ENCODE measurements around the gene GNL3L. TPM values are rescaled to one million over a fixed set of nuclear protein-coding genes. Genes with fewer than 3 reads are reported as not detected.
A peak's percentile ranks its signal among the peaks of the same experiment; 100 is the strongest.

The GNL3L gene
- total RNA-seq, 4 donors from 2014 or later: 23.8 to 41.2 (median 30.2) TPM

DNA sequence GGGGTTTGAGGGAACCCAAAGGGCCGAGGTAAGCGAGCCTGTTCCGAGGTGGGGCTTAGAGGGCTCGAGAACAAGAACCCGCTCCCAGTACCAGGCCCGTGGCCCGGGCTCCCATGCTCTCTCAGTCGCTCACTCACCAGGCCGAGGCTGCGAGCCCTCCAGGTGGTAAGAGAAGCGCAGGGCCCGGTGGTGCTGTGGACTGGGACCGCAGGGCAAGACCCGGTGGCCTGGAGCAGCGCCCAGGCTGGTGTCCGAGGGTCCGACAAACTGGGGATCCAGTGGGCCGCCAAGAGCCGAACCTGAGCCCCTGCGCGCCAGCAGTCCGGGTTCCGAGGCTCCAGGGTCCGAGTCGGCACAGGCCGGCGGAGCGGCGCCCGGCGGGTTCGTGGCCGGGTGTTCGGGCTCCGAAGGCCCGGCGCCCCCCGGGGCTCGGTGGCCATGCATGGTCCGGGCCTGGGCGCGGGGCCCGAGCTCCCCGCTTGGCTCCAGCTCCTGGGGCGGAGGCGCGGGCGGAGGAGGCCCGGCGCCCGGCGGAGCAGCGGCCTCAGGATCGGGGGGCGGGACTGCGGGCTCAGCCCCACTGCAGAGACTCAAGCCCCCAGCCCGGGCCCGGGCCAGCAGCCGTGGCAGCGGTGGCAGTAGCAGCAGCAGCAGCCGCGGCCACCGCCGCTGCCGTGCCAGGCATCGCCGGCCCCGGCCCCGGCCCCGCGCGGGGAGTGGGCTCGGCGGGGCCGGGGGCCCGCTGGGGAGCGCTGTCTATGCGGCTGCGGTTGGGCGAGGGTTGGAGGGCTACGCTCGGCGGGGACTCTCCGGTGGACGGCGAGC is 34.8 kb upstream of the GNL3L start:
- TF ChIP-seq, protein P1, sequence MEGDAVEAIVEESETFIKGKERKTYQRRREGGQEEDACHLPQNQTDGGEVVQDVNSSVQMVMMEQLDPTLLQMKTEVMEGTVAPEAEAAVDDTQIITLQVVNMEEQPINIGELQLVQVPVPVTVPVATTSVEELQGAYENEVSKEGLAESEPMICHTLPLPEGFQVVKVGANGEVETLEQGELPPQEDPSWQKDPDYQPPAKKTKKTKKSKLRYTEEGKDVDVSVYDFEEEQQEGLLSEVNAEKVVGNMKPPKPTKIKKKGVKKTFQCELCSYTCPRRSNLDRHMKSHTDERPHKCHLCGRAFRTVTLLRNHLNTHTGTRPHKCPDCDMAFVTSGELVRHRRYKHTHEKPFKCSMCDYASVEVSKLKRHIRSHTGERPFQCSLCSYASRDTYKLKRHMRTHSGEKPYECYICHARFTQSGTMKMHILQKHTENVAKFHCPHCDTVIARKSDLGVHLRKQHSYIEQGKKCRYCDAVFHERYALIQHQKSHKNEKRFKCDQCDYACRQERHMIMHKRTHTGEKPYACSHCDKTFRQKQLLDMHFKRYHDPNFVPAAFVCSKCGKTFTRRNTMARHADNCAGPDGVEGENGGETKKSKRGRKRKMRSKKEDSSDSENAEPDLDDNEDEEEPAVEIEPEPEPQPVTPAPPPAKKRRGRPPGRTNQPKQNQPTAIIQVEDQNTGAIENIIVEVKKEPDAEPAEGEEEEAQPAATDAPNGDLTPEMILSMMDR (IDR thresholded peaks at IDR 0.05): no peak
- DNase-seq (ENCODE audit: low spot score) (no peak), ATAC-seq (ENCODE audit: low FRiP score) (peak; percentile 45)

- TF ChIP-seq, protein P1 (IDR thresholded peaks at IDR 0.05): no peak
- DNase-seq (ENCODE audit: low spot score) (no peak), ATAC-seq (ENCODE audit: low FRiP score) (peak; percentile 76)
Observed at GRCh38 chrX:54495814-54496516, 34.1 kb upstream of the GNL3L start, which contains the start of gene FGD1. TSS of gene FGD1 (minus strand) at chrX:54496234. CDS start at chrX:54495432, 802 bp downstream.

DNA sequence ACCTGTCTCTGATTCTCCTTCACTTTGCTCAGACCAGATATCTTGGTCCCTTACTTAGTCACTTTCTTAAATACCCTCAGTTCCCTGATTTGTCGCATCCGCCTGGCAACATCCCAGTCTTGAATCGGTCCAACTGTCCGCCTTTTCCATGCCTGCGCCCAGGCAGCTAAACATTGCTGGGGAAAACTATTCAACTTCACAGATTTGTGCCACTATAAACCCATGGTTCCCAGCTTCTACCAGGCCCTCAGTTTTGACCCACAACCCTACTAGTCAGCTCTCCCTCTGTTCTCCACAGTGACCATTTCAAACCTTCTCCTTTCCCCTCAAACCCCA is 33.5 kb upstream of the GNL3L start:
- no peak for DNase-seq (ENCODE audit: low spot score)
- TF ChIP-seq, protein P1 (IDR thresholded peaks at IDR 0.05): no peak
- ATAC-seq (ENCODE audit: low FRiP score): no peak

- DNase-seq (ENCODE audit: low spot score) (no peak), ATAC-seq (ENCODE audit: low FRiP score) (no peak)
- TF ChIP-seq, protein P1 (IDR thresholded peaks at IDR 0.05): no peak
Observed at GRCh38 chrX:54496936-54497335, 33.1 kb upstream of the GNL3L start.

GRCh38 chrX:54509400-54509799 is 20.6 kb upstream of the GNL3L start:
- TF ChIP-seq, protein P1 (IDR thresholded peaks at IDR 0.05): no peak
- no peak for DNase-seq (ENCODE audit: low spot score)
- ATAC-seq (ENCODE audit: low FRiP score): no peak

DNA sequence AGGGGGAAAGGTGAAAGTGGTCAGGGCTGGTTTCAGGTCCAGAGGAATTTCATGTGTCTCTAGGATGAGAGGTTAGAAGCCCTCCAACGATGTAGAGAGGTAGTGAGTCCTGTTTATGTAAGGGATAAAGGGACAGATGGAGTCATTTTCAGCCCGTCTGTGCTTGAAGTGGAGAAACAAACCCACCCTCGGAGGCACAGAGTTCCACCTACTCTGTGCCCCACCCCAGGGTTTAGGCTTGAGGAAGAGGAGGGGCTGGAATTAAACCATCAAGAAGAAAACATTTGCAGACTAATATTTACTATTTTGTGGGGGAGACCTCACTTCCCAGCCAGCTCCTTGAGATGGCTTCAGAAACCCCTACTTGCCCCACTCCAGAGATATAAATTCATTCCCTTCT is 868 bp upstream of the GNL3L start:
- ATAC-seq (ENCODE audit: low FRiP score) (no peak), DNase-seq (ENCODE audit: low spot score) (no peak)
- TF ChIP-seq, protein P1 (IDR thresholded peaks at IDR 0.05): no peak

All from omental fat pad (tissue), 4 donors.